Rectal smooth muscle tissue (tissue), 1 donor: Measurements from ENCODE around the gene TCF12.

ENCODE experiments used
- H3K27ac ChIP-seq: one replicate; pipeline ENCODE4 v1.7.0; 2013; ENCODE audit warnings: low read depth, low read length, inconsistent platforms
- H3K27me3 ChIP-seq: one replicate; pipeline ENCODE4 v1.7.0; 2013; ENCODE audit warnings: low read length; ENCODE audit not compliant: control insufficient read depth, insufficient read depth
- H3K36me3 ChIP-seq: one replicate; pipeline ENCODE4 v1.7.0; 2013; ENCODE audit warnings: low read length; ENCODE audit not compliant: control insufficient read depth, insufficient read depth
- H3K4me1 ChIP-seq: one replicate; pipeline ENCODE4 v1.7.0; 2013; ENCODE audit warnings: low read length; ENCODE audit not compliant: control insufficient read depth, insufficient read depth
- H3K4me3 ChIP-seq: one replicate; pipeline ENCODE4 v1.7.0; 2013; ENCODE audit warnings: low read length
- H3K9ac ChIP-seq: one replicate; pipeline ENCODE4 v1.7.0; 2013; ENCODE audit warnings: low read length

Gene TCF12

DNA sequence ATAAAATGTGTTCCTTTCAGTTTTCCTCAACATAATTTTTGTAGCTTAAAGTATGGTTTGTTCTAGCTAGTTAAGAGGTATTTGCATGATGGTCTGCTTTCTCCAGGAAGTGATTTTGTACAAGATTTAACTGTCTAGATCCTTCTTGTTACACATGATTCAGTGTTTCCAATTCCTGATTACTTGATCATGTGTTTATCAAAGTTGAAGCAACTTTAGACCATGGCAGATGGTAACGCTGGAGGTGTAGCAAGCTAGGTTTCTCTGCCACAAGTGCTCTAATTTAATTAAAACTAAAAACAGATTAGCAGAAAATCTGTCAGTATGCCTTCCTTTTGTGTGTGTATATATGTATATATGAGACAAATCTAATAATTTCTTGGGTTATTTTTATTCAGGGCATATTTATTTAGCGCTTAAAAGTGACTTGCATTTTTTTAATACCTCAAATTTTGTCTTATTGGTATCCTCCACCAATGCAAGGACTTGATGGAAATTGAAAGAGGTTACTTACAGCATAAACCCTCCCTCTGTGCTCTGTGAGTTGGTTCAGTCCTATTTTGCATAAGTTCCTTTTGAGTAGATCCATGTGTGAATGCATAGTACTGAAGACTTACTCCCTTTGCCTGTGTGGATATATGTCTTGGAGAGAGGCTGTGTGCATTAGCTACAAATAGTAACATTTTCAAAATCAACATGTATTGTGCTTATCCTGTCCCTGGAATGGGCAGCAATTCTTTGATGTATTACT is 300.6 kb downstream of the TCF12 start:
- Histone ChIP-seq H3K9ac (no peak overlapping the region), H3K4me3 (no peak overlapping the region), H3K4me1 (peaks cover 3% of the 10 kb centered on the region), H3K27ac (no peak overlapping the region), H3K27me3 (no peaks in the 10 kb centered on the region), H3K36me3 (no peaks in the 10 kb centered on the region)

DNA sequence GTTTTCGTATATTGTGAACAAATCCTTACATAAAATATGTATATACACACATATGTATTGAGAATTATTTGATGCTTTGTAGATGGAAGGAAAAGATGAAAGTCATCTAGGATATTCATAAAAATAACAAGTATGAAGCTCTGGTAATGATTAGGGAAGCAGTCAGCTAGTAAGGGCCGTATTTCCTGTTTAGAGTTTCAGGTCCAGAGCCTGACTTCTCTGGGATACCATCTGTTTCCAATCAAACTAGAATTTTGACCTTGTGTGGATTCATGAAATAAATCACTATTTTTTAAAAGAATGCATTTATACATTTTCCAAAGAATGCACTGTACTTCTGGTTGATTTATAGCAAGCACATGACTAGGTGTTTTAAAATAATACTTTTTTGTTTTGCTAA is 301.8 kb downstream of the TCF12 start:
- H3K4me3 ChIP-seq, result no peak overlapping the region
- H3K36me3 ChIP-seq, result no peaks in the 10 kb centered on the region
- peaks cover 3% of the 10 kb centered on the region for H3K4me1 ChIP-seq
- H3K27ac ChIP-seq, result no peak overlapping the region
- no peak overlapping the region for H3K9ac ChIP-seq
- H3K27me3 ChIP-seq, result no peaks in the 10 kb centered on the region

DNA sequence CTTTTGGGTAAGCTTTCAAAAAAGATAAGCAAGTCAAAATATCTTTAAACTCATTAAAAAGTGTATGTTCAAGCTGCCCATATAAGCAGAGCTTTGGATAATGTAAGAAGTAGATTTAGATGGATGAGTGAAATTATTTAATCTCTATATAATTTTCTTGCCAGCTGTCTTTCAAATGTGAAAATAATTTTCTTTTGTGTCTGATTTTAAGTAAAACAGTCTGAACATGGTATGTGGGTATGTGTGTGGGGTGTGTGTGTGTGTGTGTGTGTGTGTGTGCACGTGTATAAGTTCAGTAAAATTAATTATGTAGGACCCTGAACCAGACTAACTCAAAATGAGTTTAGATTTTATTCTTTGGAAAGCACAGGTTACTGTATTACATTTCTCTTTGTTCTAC is 302.7 kb downstream of the TCF12 start:
- Histone ChIP-seq H3K27ac (no peak overlapping the region), H3K36me3 (no peaks in the 10 kb centered on the region), H3K9ac (no peak overlapping the region), H3K4me1 (peaks cover 3% of the 10 kb centered on the region), H3K27me3 (no peaks in the 10 kb centered on the region), H3K4me3 (no peak overlapping the region)

DNA sequence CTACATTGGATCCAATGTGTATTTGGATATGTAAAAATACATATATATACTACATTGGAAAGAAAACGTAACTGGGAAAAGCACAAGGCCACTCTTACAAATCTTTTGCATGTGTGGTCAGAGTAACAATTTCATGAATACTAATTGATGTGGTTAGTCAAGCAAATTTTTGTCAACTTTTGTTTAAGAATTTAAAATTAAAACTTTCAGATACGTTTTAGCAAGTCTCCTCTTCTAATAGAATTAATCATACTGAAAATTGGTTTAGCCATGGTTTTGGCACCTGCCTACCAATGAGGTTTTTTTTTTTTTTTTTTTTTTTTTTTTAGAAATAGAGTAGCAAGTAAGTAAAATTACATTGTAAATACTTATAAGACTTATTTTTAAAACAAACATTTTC is 304.9 kb downstream of the TCF12 start:
- Histone ChIP-seq H3K27me3 (no peaks in the 10 kb centered on the region), H3K9ac (no peak overlapping the region), H3K4me3 (no peak overlapping the region), H3K27ac (no peak overlapping the region), H3K36me3 (no peaks in the 10 kb centered on the region), H3K4me1 (no peaks in the 10 kb centered on the region)

DNA sequence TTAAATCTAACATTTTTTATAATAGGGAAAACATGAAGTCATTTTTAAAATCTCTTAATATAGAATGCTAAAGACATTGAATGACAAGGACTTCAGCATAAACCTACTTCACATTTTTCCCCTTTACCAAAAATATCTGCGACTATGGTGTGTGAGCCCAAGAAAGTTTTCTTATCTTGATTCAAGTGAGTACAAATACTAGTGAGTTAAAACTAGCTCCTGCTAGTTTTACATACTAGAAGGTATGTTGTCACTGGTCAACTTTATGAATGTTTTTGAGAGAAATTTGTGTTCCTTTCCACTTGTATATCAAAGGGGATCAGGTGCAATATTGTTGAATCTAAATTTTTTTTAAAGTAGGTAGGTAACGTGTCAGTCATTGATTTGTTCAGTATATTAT is 305.4 kb downstream of the TCF12 start:
- no peak overlapping the region for H3K9ac ChIP-seq
- no peak overlapping the region for H3K27ac ChIP-seq
- H3K4me3 ChIP-seq, result no peak overlapping the region
- H3K36me3 ChIP-seq, result no peaks in the 10 kb centered on the region
- H3K27me3 ChIP-seq, result no peaks in the 10 kb centered on the region
- no peaks in the 10 kb centered on the region for H3K4me1 ChIP-seq

DNA sequence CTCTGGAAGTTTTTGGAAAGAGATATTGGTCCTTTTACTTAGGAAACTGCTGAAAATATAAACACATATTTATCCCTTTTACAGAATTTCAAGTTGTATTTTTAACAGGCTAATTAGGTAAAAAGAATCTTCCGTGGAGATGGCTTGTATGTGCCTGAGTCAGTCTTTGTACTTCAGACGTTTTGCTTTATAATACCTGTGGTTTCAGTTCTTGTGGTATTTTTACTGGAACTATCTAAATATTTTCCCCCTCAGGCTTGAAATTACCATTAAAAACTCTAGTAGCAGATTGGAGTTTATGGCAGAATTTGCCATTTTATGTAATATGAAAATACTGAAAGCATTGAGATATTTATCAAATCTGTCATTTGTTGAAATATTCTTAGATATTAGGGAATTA is 306.2 kb downstream of the TCF12 start:
- Histone ChIP-seq H3K36me3 (no peaks in the 10 kb centered on the region), H3K9ac (no peak overlapping the region), H3K27me3 (no peaks in the 10 kb centered on the region), H3K4me3 (no peak overlapping the region), H3K27ac (no peak overlapping the region), H3K4me1 (no peaks in the 10 kb centered on the region)

DNA sequence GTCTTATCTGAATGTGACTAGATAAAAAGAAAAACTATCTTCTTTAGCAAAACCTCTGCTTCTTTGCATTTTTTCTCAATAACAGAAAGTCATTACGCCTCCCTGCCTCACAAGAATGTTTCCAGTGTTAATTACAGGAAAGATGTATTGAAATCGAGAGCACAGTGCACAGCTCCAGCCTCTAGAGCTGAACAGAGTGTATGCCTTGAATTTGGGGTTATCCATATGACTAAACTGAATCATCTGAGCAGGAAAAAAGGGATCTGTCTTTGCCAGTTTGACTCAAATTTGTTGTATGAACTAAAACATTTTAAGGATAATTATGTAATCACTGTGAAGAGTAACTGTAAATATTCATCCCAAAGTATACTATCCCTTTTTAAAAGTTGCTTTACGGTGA is 308.7 kb downstream of the TCF12 start:
- Histone ChIP-seq H3K4me3 (no peak overlapping the region), H3K27me3 (no peaks in the 10 kb centered on the region), H3K4me1 (no peaks in the 10 kb centered on the region), H3K36me3 (no peaks in the 10 kb centered on the region), H3K9ac (no peak overlapping the region), H3K27ac (no peak overlapping the region)

DNA sequence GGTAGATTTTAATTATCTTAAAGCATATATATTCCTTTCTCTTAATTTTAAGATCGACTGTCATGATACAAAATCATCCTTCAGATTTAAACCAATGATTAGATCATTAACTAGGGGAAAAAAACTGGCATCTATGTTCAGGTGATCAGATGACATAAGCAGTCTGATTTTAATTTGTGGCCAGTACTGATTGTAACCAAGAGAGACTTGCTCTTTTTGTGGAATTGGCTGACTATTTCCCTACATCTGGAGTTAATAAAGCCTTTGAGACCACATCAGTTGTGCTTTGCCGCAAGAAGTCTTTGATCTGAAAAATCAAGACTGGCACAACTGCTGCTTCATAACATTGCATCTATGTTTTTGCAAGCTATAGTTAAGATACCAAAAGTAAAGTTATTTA is 309.5 kb downstream of the TCF12 start:
- H3K27ac ChIP-seq, result no peak overlapping the region
- no peak overlapping the region for H3K9ac ChIP-seq
- peaks cover 2% of the 10 kb centered on the region for H3K36me3 ChIP-seq

DNA sequence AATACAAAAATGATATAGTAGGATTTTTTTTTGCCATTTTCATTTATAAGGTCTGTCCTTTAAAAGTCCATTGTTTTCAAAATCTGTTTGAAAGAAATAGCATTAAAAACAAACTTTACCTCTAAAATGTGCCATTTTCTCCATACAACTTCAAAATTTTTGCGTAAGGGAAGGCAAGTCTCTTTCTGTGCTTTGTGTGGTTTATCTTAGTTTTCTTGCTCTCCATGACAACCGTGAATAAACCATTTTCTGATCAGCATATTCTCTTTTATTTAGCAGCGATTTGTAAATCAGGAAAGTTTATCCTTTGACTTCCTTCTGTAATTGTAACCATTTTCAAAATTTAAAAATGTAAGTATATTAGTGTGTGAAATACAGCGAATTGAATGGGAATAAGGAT is 310.0 kb downstream of the TCF12 start:
- no peak overlapping the region for H3K4me3 ChIP-seq
- no peaks in the 10 kb centered on the region for H3K4me1 ChIP-seq
- H3K27me3 ChIP-seq, result no peaks in the 10 kb centered on the region
- H3K36me3 ChIP-seq, result peaks cover 2% of the 10 kb centered on the region
- no peak overlapping the region for H3K9ac ChIP-seq
- H3K27ac ChIP-seq, result no peak overlapping the region

More for the DNA sequence above, 309.5 kb downstream of the TCF12 start:
- Histone ChIP-seq H3K4me1 (no peaks in the 10 kb centered on the region), H3K27me3 (no peaks in the 10 kb centered on the region), H3K4me3 (no peak overlapping the region)

DNA sequence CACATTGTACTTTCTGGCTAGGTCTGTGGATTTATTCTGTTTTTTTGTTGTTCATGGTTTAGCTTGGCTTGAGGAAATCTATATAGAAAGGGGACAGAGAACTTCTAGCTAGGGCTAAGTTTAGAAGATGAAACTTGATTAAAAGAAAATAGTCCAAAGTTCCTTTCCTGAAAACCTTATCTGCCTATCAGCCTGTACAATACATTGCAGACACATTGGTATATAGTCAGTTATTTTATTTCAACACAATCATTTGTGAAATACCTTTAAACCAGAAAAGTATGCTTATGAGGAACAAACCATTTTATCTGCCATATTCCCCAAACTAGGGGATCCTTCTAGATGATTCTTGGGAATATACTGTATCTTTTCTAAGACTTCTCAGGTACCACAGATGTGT is 310.6 kb downstream of the TCF12 start:
- Histone ChIP-seq H3K27me3 (no peaks in the 10 kb centered on the region), H3K36me3 (peaks cover 2% of the 10 kb centered on the region), H3K4me1 (no peaks in the 10 kb centered on the region), H3K9ac (no peak overlapping the region), H3K4me3 (no peak overlapping the region), H3K27ac (no peak overlapping the region)

DNA sequence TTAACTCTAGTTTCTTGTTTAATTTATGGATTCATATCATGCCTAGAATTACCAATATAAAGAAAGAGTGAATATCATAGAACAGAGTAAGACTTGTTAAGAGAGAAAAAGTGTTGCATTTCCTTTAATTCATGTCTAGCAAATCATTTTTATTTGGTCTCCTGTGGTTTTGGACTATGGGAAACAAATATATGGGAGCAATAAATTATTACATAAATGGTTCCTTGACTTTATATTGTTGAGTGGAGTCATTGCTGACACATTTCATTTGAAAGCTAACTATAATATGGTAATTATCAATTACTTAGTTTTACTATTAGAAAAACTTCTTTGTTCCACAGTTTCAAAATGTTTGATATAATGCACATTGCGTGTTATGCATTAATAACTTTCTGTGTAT is 313.1 kb downstream of the TCF12 start:
- Histone ChIP-seq H3K4me1 (no peaks in the 10 kb centered on the region), H3K4me3 (no peak overlapping the region), H3K27me3 (no peaks in the 10 kb centered on the region), H3K9ac (no peak overlapping the region), H3K27ac (no peak overlapping the region), H3K36me3 (peaks cover 6% of the 10 kb centered on the region)

DNA sequence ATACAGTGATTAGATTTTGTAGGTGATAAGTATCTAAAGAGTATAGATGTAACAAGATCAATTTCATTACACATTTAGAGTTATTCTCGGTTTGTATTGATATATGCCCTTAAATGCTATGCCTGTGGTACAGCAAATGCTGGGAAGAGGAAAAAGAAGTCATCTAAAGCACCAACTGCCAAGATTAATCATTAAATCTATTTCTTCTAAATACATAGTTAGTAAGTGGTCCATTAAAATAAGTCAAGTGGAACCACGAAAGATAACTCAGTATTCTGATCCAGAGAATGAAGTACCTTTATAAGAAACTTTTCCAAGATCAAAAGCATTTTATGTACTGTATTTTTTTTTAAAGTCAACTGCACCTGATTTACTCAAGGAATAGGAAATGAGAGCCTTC is 315.7 kb downstream of the TCF12 start:
- Histone ChIP-seq H3K27ac (no peak overlapping the region), H3K9ac (no peak overlapping the region)

DNA sequence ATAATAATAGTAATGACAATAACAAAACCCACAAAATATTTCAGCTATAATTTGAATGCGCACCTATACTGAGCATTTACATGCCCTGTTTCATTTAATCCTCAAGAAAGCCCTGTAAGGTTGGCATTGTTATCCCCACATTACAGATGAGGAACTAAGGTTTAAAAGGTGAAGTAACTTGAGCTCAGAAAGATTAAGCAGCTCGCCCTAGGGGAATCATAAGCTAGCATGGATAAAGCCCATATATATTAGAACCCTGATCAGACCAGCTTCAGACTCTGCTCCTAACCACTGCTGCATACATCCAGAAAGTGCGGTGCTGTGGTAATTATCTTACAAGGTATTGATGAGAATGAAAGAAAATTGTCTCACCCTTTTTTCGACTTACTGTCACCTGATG is 316.7 kb downstream of the TCF12 start:
- Histone ChIP-seq H3K27ac (no peak overlapping the region), H3K36me3 (peaks cover 6% of the 10 kb centered on the region), H3K4me3 (no peak overlapping the region), H3K27me3 (no peaks in the 10 kb centered on the region), H3K4me1 (no peaks in the 10 kb centered on the region), H3K9ac (no peak overlapping the region)

More for the DNA sequence above, 315.7 kb downstream of the TCF12 start:
- Histone ChIP-seq H3K4me3 (no peak overlapping the region), H3K4me1 (no peaks in the 10 kb centered on the region), H3K27me3 (no peaks in the 10 kb centered on the region), H3K36me3 (peaks cover 6% of the 10 kb centered on the region)
